SU-DHL-6 (cell line): Measurements from ENCODE around the gene SESN1.

Experiments
- H2AFZ ChIP-seq: fragments of 200-600 bp; sonication (generic); 2 replicates; pipeline ENCODE4 v1.6.1; 2014; ENCODE audit warnings: low read depth, mild to moderate bottlenecking, moderate library complexity, mixed read lengths, antibody characterized with exemption, low read length; ENCODE audit not compliant: severe bottlenecking
- H3F3A ChIP-seq: fragments of 200-600 bp; shearing (Covaris generic); 2 replicates; pipeline ENCODE4 v1.6.0; 2016; ENCODE audit warnings: antibody characterized with exemption, mild to moderate bottlenecking; ENCODE audit not compliant: insufficient read depth
- H3K27ac ChIP-seq: fragments of 200-600 bp; sonication (generic); 2 replicates; pipeline ENCODE4 v1.5.1; 2016; ENCODE audit warnings: low read depth, mild to moderate bottlenecking, low read length, moderate library complexity, mixed read lengths
- H3K27me3 ChIP-seq: fragments of 200-600 bp; sonication (generic), shearing (Covaris generic); 2 replicates; pipeline ENCODE4 v1.6.0; 2014; ENCODE audit warnings: mild to moderate bottlenecking, low read length
- H3K36me3 ChIP-seq: fragments of 200-600 bp; sonication (generic); 2 replicates; pipeline ENCODE4 v1.6.1; 2014; ENCODE audit warnings: mild to moderate bottlenecking, low read length, mixed read lengths
- H3K4me2 ChIP-seq: fragments of 300-600, 200-600 bp; shearing (Covaris generic), sonication (generic); 2 replicates; pipeline ENCODE4 v1.6.0; 2014; ENCODE audit warnings: low read length, low read depth, mild to moderate bottlenecking; ENCODE audit not compliant: poor library complexity, severe bottlenecking
- H3K4me3 ChIP-seq: fragments of 200-600 bp; sonication (generic); 2 replicates; pipeline ENCODE4 v1.5.1; 2014; ENCODE audit warnings: antibody characterized with exemption, low read length, mild to moderate bottlenecking, mixed read lengths; ENCODE audit not compliant: insufficient read depth, poor library complexity, severe bottlenecking
- H3K79me2 ChIP-seq: fragments of 200-600 bp; sonication (generic); 2 replicates; pipeline ENCODE4 v1.6.1; 2014; ENCODE audit warnings: mild to moderate bottlenecking, low read length, moderate library complexity; ENCODE audit not compliant: insufficient read depth
- H3K9ac ChIP-seq: fragments of 200-600 bp; sonication (generic); 2 replicates; pipeline ENCODE4 v1.7.0; 2014; ENCODE audit warnings: mild to moderate bottlenecking, low read length
- H3K9me2 ChIP-seq: fragments of 200-600 bp; sonication (generic); replicated peaks from 2 replicates; pipeline ENCODE4 v1.6.1; 2014; ENCODE audit warnings: low read length; ENCODE audit not compliant: insufficient read depth
- H3K9me3 ChIP-seq: fragments of 200-600 bp; sonication (generic); 2 replicates; pipeline ENCODE4 v1.6.1; 2014; ENCODE audit warnings: low read length, mixed read lengths; ENCODE audit not compliant: insufficient read depth
- H4K20me1 ChIP-seq: fragments of 200-600 bp; sonication (generic); 2 replicates; pipeline ENCODE4 v1.6.1; 2014; ENCODE audit warnings: low read depth, mild to moderate bottlenecking, antibody characterized with exemption, low read length, moderate library complexity, mixed read lengths
- EZH2phosphoT487 ChIP-seq: fragments of 200-600 bp; sonication (generic), shearing (Covaris generic); conservative IDR thresholded peaks from 2 replicates; pipeline ENCODE4 v1.6.1; 2018; ENCODE audit warnings: mild to moderate bottlenecking, antibody characterized with exemption, low read length, moderate library complexity, mixed read lengths
- TF ChIP-seq, protein P1 (sequence below): fragments of 200-600 bp; sonication (generic); IDR thresholded peaks from one replicate; pipeline ENCODE4 v1.5.1; 2017; ENCODE audit warnings: antibody characterized with exemption, mild to moderate bottlenecking, low read length, moderate library complexity; ENCODE audit not compliant: insufficient read depth, poor library complexity, severe bottlenecking

Gene SESN1

GRCh38 chr6:108953681-108954080, 141.0 kb downstream of the SESN1 start:
- Histone ChIP-seq H2AFZ (no peak overlapping the region), H3K4me2 (no peak overlapping the region), H3K9me3 (no peaks in the 10 kb centered on the region), H3K9me2 (no peaks in the 10 kb centered on the region), H3K9ac (no peak overlapping the region), H3K27ac (no peak overlapping the region), H4K20me1 (no peaks in the 10 kb centered on the region), H3K36me3 (no peaks in the 10 kb centered on the region), H3K4me3 (no peak overlapping the region), H3K27me3 (no peaks in the 10 kb centered on the region), H3F3A (no peaks in the 10 kb centered on the region), H3K79me2 (no peaks in the 10 kb centered on the region)
- TF ChIP-seq, protein P1, sequence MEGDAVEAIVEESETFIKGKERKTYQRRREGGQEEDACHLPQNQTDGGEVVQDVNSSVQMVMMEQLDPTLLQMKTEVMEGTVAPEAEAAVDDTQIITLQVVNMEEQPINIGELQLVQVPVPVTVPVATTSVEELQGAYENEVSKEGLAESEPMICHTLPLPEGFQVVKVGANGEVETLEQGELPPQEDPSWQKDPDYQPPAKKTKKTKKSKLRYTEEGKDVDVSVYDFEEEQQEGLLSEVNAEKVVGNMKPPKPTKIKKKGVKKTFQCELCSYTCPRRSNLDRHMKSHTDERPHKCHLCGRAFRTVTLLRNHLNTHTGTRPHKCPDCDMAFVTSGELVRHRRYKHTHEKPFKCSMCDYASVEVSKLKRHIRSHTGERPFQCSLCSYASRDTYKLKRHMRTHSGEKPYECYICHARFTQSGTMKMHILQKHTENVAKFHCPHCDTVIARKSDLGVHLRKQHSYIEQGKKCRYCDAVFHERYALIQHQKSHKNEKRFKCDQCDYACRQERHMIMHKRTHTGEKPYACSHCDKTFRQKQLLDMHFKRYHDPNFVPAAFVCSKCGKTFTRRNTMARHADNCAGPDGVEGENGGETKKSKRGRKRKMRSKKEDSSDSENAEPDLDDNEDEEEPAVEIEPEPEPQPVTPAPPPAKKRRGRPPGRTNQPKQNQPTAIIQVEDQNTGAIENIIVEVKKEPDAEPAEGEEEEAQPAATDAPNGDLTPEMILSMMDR = no peak
- TF ChIP-seq EZH2phosphoT487 = no peak

- H3K4me2 ChIP-seq = no peak overlapping the region
- H3K9ac ChIP-seq = no peak overlapping the region
- no peaks in the 10 kb centered on the region for H4K20me1 ChIP-seq
Observed at GRCh38 chr6:108952776-108953486, 141.7 kb downstream of the SESN1 start.

DNA sequence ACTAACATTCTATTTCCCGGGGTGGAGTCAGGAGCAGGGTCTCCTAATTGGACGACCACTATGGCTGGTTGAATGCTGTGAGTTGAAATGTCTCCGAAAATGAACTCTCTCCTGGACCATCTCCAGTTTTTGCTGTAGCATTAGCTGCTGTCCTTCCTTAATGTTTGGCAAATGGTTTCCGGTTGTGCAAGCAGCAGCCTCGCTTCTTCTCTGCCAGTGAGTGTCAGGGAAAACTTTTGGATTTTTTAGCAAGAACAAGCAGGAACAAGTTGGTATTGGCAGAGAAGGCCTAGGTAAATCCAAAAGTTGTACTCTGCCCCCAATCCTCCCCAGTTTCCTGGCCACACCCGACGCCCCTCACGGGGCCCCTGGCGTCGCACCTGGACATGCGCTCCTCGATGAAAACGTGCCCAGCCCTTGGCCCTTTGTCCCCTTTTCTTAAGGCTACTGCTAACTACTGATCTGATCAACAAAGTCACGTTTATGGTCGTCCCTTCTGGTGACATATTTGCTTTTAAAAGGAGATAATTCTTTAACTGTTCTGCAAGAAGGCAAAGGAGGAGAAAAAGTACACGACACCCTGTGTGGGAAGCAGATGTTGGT, 143.2 kb downstream of the SESN1 start:
- H2AFZ ChIP-seq = no peak overlapping the region
- H3K9me3 ChIP-seq = no peaks in the 10 kb centered on the region
- no peaks in the 10 kb centered on the region for H3F3A ChIP-seq
- no peaks in the 10 kb centered on the region for H3K36me3 ChIP-seq
- no peaks in the 10 kb centered on the region for H3K9me2 ChIP-seq
- H3K9ac ChIP-seq = no peak overlapping the region
- no peaks in the 10 kb centered on the region for H3K79me2 ChIP-seq
- no peak for TF ChIP-seq EZH2phosphoT487
- TF ChIP-seq, protein P1 = no peak
- no peak overlapping the region for H3K4me3 ChIP-seq
- H3K27ac ChIP-seq = no peak overlapping the region
- no peaks in the 10 kb centered on the region for H4K20me1 ChIP-seq
- H3K27me3 ChIP-seq = no peaks in the 10 kb centered on the region
- no peak overlapping the region for H3K4me2 ChIP-seq

More at GRCh38 chr6:108952776-108953486, 141.7 kb downstream of the SESN1 start:
- H2AFZ ChIP-seq = no peak overlapping the region
- H3K9me3 ChIP-seq = no peaks in the 10 kb centered on the region
- H3K79me2 ChIP-seq = no peaks in the 10 kb centered on the region
- no peaks in the 10 kb centered on the region for H3K27me3 ChIP-seq
- H3F3A ChIP-seq = no peaks in the 10 kb centered on the region
- no peaks in the 10 kb centered on the region for H3K36me3 ChIP-seq
- H3K4me3 ChIP-seq = no peak overlapping the region
- no peak overlapping the region for H3K27ac ChIP-seq
- TF ChIP-seq, protein P1 = no peak
- no peak for TF ChIP-seq EZH2phosphoT487
- H3K9me2 ChIP-seq = no peaks in the 10 kb centered on the region
